Ascending aorta (tissue), 2 donors: ENCODE results near the gene CAMTA1. TPM values are rescaled to one million over a fixed set of nuclear protein-coding genes. Genes with fewer than 3 reads are reported as not detected.

ENCODE experiments used
- DNase-seq, 2 donors: peaks; one replicate each; pipeline ENCODE4 v3.0.0-alpha.2; 2019; ENCODE audit warnings: low spot score in 2 of 2
- H3K27ac ChIP-seq, 2 donors: fragments of 200-600 bp; sonication (generic); one replicate each; pipeline ENCODE4 v1.5.1; 2016 to 2017; ENCODE audit warnings: mild to moderate bottlenecking in 1 of 2
- H3K27me3 ChIP-seq: fragments of 200-600 bp; sonication (generic); one replicate; pipeline ENCODE4 v1.5.1; 2017
- H3K36me3 ChIP-seq, 2 donors: fragments of 200-600 bp; sonication (generic); one replicate each; pipeline ENCODE4 v1.5.1; 2016
- H3K4me1 ChIP-seq, 2 donors: fragments of 200-600 bp; sonication (generic); one replicate each; pipeline ENCODE4 v1.5.1; 2016 to 2017; ENCODE audit warnings: mild to moderate bottlenecking in 1 of 2
- H3K4me3 ChIP-seq, 2 donors: fragments of 200-600 bp; sonication (generic); one replicate each; pipeline ENCODE4 v1.5.1; 2016 to 2017; ENCODE audit warnings: mild to moderate bottlenecking in 1 of 2
- H3K9me3 ChIP-seq, 2 donors: fragments of 200-600 bp; sonication (generic); one replicate each; pipeline ENCODE4 v1.5.1; 2016
- CTCF ChIP-seq, 3 experiments: fragments of 200-600 bp in 2 of 3; fragments of 450-650 bp in 1 of 3; sonication (generic) in 2 of 3; IDR thresholded peaks; one replicate each; pipeline ENCODE4 v1.5.1; 2016 to 2019; ENCODE audit warnings: antibody characterized with exemption in 3 of 3, mild to moderate bottlenecking in 1 of 3, moderate library complexity in 1 of 3
- intact Hi-C: fragments of 100-400 bp; cut with DNase I; formaldehyde crosslinking; loops from one replicate; pipeline ENCODE4 v1.15.1; 2023
- total RNA-seq: library from RNA; depleted of rRNA; stranded (reverse); fragments of >200 nt; gene quantifications from one replicate; pipeline ENCODE4 v1.1.0, GENCODE V29; 2016

The CAMTA1 gene
- total RNA-seq, 1 donor from 2014 or later: 53.3 TPM

GRCh38 chr1:7026169-7026568, 240.9 kb downstream of the CAMTA1 start:
- intact Hi-C loops: no loop called here
- no peaks in the 10 kb centered on the region for H3K9me3 ChIP-seq
- no peaks in the 10 kb centered on the region for H3K27me3 ChIP-seq
- H3K4me3 ChIP-seq: no peak overlapping the region
- no peak for TF ChIP-seq CTCF (IDR thresholded peaks at IDR 0.05)
- H3K36me3 ChIP-seq: no peaks in the 10 kb centered on the region
- no peaks in the 10 kb centered on the region for H3K4me1 ChIP-seq
- peak in 1 of 2 donors; percentile 24 for DNase-seq
- no peak overlapping the region for H3K27ac ChIP-seq

- Histone ChIP-seq H3K4me3 (no peak overlapping the region), H3K27ac (no peak overlapping the region), H3K9me3 (peaks cover 0 to 15% of the 10 kb centered on the region in 2 donors), H3K27me3 (no peaks in the 10 kb centered on the region), H3K4me1 (no peaks in the 10 kb centered on the region), H3K36me3 (no peaks in the 10 kb centered on the region)
- TF ChIP-seq CTCF (IDR thresholded peaks at IDR 0.05): no peak
- DNase-seq: no peak
- intact Hi-C loops: no loop called here
These were observed 247.7 kb downstream of the CAMTA1 start for GRCh38 chr1:7032992-7033391.

GRCh38 chr1:7036386-7036785, 251.1 kb downstream of the CAMTA1 start:
- Histone ChIP-seq H3K27me3 (no peaks in the 10 kb centered on the region), H3K4me1 (no peaks in the 10 kb centered on the region), H3K27ac (no peak overlapping the region), H3K36me3 (no peaks in the 10 kb centered on the region), H3K4me3 (no peak overlapping the region), H3K9me3 (peaks cover 0 to 15% of the 10 kb centered on the region in 2 donors)
- intact Hi-C loops: no loop called here
- TF ChIP-seq CTCF (IDR thresholded peaks at IDR 0.05): no peak
- DNase-seq: no peak

- Histone ChIP-seq H3K27me3 (no peaks in the 10 kb centered on the region), H3K4me3 (no peak overlapping the region), H3K27ac (no peak overlapping the region), H3K9me3 (no peaks in the 10 kb centered on the region), H3K4me1 (no peaks in the 10 kb centered on the region), H3K36me3 (no peaks in the 10 kb centered on the region)
- intact Hi-C loops: loop anchor here (5.0 kb wide), 1 partner anchor 608 kb away; no protein-coding TSS in a partner anchor
- no peak for TF ChIP-seq CTCF (IDR thresholded peaks at IDR 0.05)
- DNase-seq: peak in 1 of 2 donors; percentile 25
These were observed 254.5 kb downstream of the CAMTA1 start for GRCh38 chr1:7039590-7040220.

GRCh38 chr1:7040969-7041695, 255.9 kb downstream of the CAMTA1 start:
- no peaks in the 10 kb centered on the region for H3K27me3 ChIP-seq
- no peak overlapping the region for H3K27ac ChIP-seq
- DNase-seq: no peak
- TF ChIP-seq CTCF (IDR thresholded peaks at IDR 0.05): no peak
- no peaks in the 10 kb centered on the region for H3K9me3 ChIP-seq
- H3K36me3 ChIP-seq: no peaks in the 10 kb centered on the region
- H3K4me1 ChIP-seq: no peaks in the 10 kb centered on the region
- intact Hi-C loops: loop anchor here (5.0 kb wide), 1 partner anchor 606 kb away; no protein-coding TSS in a partner anchor
- H3K4me3 ChIP-seq: no peak overlapping the region
